Measurements from ENCODE around the gene CALR3. TPM values are rescaled to one million over a fixed set of nuclear protein-coding genes. Genes with fewer than 3 reads are reported as not detected.
"Not testable (repeated sequence)": the region's sequence is repeated elsewhere in the genome, so short reads cannot be mapped to it uniquely, and the experiment has no call there.

The CALR3 gene
- polyA plus RNA-seq, 3 donors, result not detected

DNA sequence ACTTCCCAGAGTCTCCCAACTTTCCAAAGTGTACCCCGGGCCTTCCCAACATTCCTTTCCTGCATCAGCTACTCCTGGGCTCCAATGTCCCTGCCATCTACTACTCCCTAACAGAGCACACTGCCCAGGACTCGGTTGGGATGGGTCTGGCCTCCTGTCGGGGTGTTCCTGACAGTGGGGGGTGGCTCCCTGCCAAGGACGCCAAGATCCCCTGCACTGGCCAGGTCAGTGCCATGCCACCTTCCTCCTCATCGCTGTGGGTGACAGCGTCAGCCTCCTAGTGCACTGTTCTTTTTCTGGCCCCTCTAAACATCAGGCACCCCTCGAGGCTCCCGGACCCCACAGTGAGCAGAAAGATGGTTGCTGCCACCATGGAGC lies 38.0 kb downstream of the CALR3 start:
- no peak for DNase-seq

DNA sequence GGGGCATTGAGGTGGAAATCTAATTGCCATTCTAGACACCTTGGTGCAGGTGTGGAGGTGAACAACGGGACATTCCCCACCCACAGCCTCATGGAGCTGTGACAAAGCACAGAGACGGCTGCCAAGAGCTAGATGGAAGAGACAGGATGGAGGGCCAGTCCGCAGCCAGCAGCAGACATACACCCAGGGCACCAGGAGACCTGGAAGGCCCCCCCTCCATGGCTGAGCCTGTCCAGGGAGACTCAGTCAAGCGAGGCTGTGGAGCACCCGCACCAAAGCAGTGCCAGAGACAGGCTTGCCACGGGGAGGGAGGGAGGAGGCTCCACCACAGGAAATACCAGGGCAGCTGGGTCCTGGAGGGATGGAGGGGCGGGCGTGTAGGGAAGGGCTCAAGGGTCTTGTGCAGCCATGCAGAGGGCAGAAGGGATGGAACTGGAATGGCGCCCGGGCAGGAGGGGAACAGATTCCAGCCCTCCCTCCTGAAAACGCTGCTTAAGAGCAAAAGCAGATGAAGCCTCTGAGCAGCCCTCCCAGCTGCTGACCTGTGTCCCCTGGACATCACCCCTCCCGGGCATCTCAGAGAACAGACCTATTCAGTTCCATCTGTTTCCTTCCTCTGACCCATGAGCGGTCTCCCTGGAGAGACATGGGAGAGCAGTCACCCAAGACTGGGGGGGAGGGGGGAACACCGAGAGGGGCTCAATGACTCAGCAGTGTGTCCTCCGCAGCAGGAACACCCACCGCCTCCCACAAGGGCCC lies 38.6 kb downstream of the CALR3 start:
- peak; percentile 66 for DNase-seq

- no peak for DNase-seq
These were observed 39.2 kb downstream of the CALR3 start for GRCh38 chr19:16456652-16457194.

DNA sequence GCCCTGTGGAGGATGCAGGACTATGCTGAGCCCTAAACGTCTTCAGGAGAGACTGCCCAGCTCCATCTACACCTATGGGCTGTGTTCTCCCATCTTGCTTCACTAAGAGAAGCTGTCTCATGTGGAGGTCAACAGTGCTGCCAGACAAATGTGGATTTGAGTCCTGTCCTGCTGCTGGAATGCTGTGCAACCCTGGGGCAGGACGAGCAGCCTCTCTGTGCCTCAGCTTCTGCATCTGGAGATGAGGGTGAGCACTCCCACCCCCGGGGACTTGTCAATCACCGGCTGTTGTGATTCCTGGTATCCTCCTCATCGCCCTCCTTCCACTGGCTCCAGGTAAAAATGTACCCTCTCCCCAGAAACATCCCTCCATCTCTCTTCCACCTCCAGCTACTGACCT lies 40.5 kb downstream of the CALR3 start:
- DNase-seq, result no peak

DNA sequence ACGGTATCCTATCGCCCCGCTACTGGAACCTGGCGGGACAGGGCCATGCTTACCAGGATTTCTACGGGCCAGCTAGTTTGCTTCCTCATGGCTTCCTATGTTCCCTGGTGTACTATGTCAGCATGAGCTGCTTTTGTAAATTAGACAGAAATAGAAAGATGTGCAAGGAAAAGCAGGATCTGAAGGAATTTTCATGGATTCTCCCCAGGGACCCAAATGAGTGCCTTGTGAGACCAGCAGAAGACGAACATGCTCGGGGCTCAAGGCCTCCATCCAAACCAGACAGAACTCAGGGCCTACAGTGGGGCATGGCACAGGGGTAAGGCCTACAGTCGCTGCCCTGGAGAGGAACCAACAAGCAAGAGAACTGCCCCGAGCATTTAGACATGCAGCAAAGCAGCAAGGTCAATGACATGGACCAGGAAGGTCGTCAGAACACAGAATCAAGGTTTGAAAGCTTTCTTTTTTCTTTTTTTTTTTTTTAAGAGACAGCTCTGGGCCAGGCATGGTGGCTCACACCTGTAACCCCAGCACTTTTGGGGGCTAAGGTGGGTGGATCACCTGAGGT lies 41.5 kb downstream of the CALR3 start:
- no peak for DNase-seq

GRCh38 chr19:16452325-16452724 lies 43.6 kb downstream of the CALR3 start:
- DNase-seq, result no peak

DNA sequence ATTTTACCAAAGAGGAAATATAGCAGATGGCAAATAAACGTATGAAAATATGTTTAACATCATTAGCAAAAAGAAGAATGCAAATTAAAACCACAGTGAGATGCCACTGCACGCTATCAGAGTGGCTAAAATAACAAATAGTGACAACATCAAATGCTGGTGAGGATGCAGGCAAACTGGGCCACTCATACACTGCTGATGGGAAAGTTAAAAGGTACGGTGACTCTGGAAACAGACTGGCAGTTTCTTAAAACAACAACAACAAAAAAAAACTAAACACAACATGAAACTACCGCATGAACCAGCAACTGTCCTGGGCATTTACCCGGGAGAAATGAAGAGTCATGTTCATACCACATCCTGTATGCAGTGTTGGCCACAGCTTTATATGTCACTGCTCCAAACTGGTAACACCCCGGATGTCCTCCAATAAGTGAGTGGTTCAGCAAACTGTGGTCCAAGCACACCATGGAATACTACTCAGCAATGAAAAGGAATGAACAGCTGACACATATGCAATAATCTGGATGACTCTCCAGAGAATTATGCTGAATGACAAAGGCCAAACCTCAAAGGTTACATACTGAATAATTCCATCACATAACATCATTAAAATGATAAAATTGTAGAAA lies 46.5 kb downstream of the CALR3 start:
- DNase-seq, result no peak

DNA sequence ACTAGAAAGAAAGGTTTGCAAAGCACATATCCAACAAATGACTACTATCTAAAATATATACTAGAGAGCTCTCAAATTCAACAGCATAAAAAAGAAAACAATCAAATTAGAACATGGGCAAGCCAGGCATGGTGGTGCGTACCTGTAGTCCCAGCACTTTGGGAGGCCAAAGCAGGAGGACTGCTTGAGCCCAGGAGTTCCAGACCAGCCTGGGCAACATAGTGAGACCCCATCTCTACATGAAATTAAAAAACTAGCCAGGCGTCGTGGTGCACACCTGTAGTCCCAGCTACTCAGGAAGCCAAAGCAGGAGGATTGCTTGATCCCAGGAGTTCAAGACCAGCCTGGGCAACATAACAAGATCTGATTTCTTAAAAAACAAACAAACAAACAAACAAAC lies 47.1 kb downstream of the CALR3 start:
- DNase-seq, result not testable (repeated sequence)

DNA sequence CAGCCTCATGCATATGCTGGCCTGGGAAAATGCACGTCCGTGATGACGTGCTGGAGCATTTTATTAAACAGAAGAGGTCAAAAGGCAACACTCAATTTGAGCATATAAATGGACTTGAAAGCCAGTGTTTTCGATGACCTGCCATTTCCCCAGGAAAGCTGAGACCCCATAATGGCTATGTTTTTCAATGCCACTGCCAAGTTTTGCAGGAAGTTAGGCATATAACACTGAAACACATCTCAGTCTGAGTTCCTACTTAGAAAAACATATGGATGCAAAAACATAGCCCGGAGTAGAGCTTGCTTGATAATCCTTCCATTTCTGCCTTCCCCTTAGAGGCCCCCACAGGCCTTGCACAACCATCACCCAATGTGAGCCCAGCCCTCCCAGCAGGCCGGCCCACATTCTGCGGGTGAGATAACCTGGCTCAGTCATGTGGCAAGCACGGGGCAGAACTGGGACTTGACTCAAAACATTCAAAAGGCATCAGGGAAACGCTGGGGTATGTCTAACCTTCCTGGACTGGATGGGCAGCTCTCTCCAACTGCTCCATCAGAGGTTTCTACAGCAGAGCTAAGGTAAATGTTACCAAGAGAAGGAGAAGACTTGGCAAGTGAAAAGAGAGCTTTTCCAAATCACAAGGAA lies 49.1 kb downstream of the CALR3 start:
- no peak for DNase-seq

DNA sequence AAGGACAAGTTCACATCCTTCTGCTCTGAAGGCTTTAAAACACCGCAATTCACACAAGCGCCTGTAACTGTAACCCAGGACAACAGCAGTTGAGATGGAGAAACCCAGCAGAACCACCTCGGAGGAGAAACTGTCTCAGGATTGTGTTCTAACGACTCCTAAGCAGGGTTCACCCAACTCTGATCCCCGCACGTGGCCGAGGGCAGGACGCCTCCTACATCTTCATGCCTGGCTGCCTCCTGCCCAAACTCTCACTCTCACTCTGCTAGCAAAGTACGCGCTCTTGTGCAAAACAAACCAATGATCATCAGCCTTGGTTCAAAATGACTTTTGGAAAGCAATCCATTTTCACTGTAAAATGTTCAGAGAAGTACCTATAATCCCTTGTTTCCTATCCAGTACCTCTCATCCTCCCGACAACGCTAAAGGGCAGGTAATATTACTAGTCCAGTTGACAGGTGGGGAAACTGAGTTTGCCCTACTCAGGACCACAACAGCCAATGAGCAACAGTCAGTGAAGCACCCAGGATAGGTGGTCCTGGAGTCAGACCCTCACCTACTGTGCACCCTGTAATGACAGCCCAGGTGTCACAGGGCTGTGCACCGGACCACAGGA lies 49.8 kb downstream of the CALR3 start:
- no peak for DNase-seq

DNA sequence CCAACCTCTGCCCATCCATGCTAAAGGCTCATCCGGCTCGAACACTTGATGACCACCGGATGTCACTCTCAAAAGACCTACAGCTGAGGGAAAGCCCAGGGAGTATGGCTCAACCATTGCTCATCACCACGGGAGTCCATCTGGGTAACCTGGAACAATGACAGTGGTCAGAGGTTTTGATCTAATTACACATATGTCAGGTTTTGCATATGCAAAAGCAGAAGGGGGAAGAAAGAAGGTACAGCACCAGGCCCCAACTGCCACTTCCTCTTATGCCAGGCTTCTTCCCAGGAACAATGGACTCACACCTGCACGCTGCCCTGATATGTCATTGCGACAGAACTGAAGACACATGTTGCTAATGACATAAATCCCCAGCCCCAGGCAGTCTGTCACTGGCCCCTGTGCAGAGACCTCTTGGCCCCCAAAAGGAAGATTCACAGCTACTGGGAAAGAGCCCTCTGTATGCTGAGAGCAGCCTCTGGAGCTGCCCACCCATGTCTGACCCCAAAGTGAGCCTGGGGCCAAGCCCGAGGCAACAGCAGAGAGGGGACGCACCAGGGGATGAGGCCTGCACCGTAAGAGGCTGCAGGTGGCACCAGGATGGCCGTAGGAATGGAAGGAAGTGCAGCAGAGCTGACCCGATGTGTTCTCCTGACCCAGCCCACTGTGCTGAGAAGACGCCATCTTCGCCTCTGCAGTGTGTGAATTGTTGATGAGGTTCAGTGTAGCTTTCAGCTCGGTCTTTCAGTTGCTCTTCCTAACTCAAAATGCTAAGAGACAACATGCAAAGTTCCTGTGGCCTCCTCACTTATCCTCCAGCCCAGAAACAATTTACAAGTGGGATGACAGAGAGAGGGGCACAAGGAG lies 50.5 kb downstream of the CALR3 start:
- no peak for DNase-seq

DNA sequence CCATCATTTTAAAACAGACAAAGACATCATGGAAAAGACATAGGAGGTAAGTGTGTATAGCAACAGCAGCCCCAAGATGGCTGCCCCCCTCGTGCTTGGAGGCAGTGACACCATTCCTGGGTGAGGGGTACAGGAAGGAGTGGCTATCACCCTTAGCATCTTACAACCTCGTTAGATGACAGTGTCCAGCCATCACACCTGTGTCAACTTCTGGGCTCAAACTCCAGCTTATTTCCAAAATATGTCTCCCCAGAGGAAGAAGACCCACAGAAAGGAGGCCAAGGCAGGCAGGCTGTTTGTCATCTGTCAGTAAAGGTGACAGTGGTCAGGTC lies 51.7 kb downstream of the CALR3 start:
- no peak for DNase-seq

DNA sequence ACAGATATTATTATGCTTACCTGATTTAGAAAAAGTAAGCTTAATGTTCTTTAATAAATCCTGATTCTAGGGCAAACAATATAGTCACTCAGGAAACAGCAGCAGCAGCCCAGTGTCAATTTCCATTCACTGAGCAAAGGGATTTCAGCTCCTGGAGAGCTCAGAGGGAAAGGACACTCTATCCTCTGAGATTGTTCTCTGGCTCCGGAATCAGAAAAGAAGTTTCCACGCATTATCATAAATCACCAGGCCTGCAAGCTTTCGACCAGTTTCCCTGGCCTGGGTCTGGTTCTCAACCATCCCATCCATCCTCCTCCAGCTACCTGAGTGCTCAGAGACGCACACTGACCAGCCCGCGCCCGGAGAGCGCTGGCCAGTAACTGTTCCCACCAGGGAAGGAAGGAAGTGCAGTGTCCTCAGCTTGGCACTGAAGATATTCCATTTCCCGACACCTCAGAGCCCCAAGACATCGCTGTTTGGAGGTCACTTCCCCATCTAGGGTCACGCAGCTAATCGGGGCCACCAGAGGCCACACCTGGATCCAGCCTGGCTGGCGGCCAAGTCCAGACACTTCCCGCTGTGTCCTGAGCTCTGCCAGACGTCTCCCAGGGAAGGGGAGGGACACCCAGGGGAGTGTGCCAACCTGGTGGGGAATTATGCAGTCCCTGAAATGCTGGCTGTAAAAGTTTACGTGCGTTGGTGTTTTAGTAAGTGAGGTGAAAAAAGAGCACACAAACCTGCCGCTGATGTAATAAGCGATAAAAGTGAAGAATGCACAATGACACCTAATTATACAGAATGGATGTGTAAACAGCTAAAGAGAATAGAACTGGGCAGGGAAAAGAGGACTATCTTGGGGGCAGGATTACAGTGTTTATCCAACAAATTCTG lies 53.3 kb downstream of the CALR3 start:
- no peak for DNase-seq

- no peak for DNase-seq
These were observed 54.3 kb downstream of the CALR3 start for GRCh38 chr19:16441661-16442162.

DNA sequence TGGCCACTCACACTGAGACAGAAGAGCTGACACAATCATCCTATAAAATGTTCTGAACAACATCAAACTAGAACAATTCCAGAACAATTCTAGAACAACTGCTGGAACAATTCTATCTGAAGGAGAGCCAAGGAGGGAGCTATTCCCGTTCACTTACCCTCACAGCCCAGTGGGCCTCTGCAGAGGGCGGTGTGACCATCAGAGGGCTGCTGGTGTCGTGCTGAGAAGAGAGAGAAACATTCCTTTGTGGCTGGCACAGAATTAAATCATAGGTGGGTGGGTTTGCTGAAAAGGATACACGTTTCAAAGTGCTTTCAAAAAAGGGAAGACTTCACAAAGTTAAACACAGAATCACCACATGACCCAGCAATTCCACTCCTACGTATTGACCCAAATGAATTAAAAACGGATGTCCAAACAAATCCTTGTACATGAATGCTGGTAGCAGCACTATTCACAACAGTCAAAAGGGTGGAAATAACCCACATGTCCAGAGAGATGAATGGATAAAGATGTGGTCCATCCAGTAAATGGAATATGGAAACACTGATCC lies 59.1 kb downstream of the CALR3 start:
- no peak for DNase-seq

DNA sequence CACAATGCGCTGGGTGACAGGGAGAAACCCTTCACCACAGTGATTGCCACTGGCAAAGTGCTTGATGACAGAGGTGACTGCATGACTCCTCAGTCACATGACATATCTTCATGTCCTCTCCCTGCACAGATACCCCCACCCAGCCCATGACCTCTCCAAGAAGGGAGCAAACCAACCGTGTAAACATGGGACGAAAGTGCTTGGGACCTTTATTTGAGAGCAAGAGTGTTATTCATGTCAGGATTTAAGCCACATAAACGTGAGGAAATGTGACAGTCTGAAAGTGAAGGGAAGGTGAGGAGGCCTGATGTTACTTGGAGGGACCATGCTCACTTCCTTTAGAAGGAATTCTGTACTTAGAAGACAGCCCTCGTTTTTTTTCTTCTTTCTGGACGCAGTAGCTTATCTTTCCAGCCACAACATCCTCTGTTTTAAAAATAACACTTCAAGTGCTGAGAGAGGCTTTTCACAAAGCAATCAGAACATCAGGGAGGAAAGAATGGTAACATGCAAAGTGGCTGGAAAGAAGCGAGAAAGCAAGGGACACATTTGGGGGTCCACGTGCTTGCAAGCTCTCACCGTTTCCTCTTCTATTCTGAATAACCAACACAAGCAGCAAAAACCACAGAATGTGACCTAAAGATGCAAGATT lies 59.8 kb downstream of the CALR3 start:
- DNase-seq, result no peak

- DNase-seq, result no peak
These were observed 60.6 kb downstream of the CALR3 start for GRCh38 chr19:16435238-16435917.

GRCh38 chr19:16433986-16434385 lies 62.0 kb downstream of the CALR3 start:
- no peak for DNase-seq

- no peak for DNase-seq
These were observed 66.2 kb downstream of the CALR3 start for GRCh38 chr19:16429759-16430091.

Measured in renal pelvis (tissue), 4 donors.